ENCODE results near the gene PLCB2. TPM values are rescaled to one million over a fixed set of nuclear protein-coding genes. Genes with fewer than 3 reads are reported as not detected.

Gene PLCB2
- total RNA-seq, 2 donors from 2014 or later = 4.4 to 5.3 TPM

GRCh38 chr15:40301467-40302179, 6.1 kb downstream of the PLCB2 start:
- Mint-ChIP-seq H3K4me3 (peak overlapping the region; percentile 11), H3K27me3 (ENCODE audit: insufficient read depth) (peaks cover 46% of the 10 kb centered on the region), H3K27ac (peak overlapping the region; percentile 70)

DNA sequence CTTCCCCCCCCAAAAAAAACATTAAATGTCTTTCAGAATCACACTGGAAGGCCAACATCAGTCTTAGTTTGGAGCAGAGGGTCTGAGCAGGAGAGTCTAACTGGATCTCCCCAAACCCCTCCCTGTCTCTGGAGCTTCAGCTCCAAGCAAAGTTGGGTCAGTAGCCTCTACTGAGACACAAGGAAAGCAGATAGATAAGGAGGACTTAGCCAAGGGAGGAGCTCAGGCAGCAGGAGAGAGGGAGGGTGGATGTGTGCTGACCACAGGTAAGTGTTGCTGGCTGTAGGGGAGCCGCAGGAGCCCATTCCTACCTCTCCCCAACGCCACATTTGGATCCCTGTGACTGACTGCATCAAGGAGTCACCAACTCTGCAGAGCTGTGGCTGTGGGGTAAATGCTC, 7.0 kb downstream of the PLCB2 start:
- no peak overlapping the region for H3K27ac Mint-ChIP-seq
- H3K4me3 Mint-ChIP-seq = no peak overlapping the region
- peaks cover 2% of the 10 kb centered on the region for H3K36me3 Mint-ChIP-seq (ENCODE audit: low read depth)
- Histone ChIP-seq H3K4me3 (ENCODE audit: low read length) (no peak overlapping the region), H3K36me3 (ENCODE audit: control insufficient read depth, insufficient read depth, low read length) (no peaks in the 10 kb centered on the region), H3K4me1 (ENCODE audit: control insufficient read depth, insufficient read depth, low read length) (no peaks in the 10 kb centered on the region), H3K27me3 (ENCODE audit: control insufficient read depth, insufficient read depth, low read length, poor library complexity, severe bottlenecking) (peaks cover 31% of the 10 kb centered on the region), H3K27ac (ENCODE audit: low read depth, low read length) (no peak overlapping the region), H3K9me3 (ENCODE audit: control insufficient read depth, low read length) (peaks cover 4% of the 10 kb centered on the region), H3K9ac (ENCODE audit: extremely low read depth, low read length, poor library complexity, severe bottlenecking) (no peak overlapping the region)
- no peak for DNase-seq
- H3K4me1 Mint-ChIP-seq = peaks cover 20% of the 10 kb centered on the region
- 79 to 92% methylated on average over 2 of the region's 2 CpGs for WGBS, 2 experiments (ENCODE audit: insufficient coverage in 1 of 2, insufficient read length in 1 of 2)
- TF ChIP-seq CTCF (conservative IDR thresholded peaks at IDR 0.05) = no peak
- H3K27me3 Mint-ChIP-seq (ENCODE audit: insufficient read depth) = peaks cover 50% of the 10 kb centered on the region
- H3K9me3 Mint-ChIP-seq = peaks cover 14% of the 10 kb centered on the region

More at GRCh38 chr15:40301467-40302179, 6.1 kb downstream of the PLCB2 start:
- 71 to 73% methylated on average over 11 to 12 of the region's 12 CpGs for WGBS, 2 experiments (ENCODE audit: insufficient coverage in 1 of 2, insufficient read length in 1 of 2)
- no peak overlapping the region for H3K9ac ChIP-seq (ENCODE audit: extremely low read depth, low read length, poor library complexity, severe bottlenecking)
- peaks cover 14% of the 10 kb centered on the region for H3K9me3 Mint-ChIP-seq
- H3K4me1 Mint-ChIP-seq = peaks cover 18% of the 10 kb centered on the region
- peak; percentile 89 for DNase-seq
- no peak for TF ChIP-seq CTCF (conservative IDR thresholded peaks at IDR 0.05)
- H3K27ac ChIP-seq (ENCODE audit: low read depth, low read length) = no peak overlapping the region
- no peaks in the 10 kb centered on the region for H3K4me1 ChIP-seq (ENCODE audit: control insufficient read depth, insufficient read depth, low read length)
- no peak overlapping the region for H3K4me3 ChIP-seq (ENCODE audit: low read length)
- H3K9me3 ChIP-seq (ENCODE audit: control insufficient read depth, low read length) = peaks cover 4% of the 10 kb centered on the region
- H3K27me3 ChIP-seq (ENCODE audit: control insufficient read depth, insufficient read depth, low read length, poor library complexity, severe bottlenecking) = peaks cover 23% of the 10 kb centered on the region
- no peaks in the 10 kb centered on the region for H3K36me3 ChIP-seq (ENCODE audit: control insufficient read depth, insufficient read depth, low read length)
- peaks cover 2% of the 10 kb centered on the region for H3K36me3 Mint-ChIP-seq (ENCODE audit: low read depth)

DNA sequence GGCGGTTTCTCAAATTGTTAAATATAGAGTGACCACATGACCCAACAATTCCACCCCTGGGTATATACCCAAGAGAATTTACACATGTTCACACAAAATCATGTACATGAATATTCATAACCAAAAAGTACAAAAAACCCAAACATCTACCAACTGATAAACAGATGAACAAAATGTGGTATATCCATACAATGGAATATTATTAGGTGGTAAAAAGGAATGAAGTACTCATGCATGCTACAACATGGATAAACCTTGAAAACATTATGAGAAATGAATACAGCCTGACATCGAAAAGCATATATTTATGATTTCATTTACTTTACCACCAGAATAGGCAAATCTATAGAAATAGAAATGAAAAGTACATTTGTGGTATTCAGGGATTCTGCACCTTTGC, 7.4 kb downstream of the PLCB2 start:
- no peak for DNase-seq
- H3K27me3 ChIP-seq (ENCODE audit: control insufficient read depth, insufficient read depth, low read length, poor library complexity, severe bottlenecking) = peaks cover 36% of the 10 kb centered on the region
- H3K27ac ChIP-seq (ENCODE audit: low read depth, low read length) = no peak overlapping the region
- H3K4me3 ChIP-seq (ENCODE audit: low read length) = no peak overlapping the region
- no peak overlapping the region for H3K9ac ChIP-seq (ENCODE audit: extremely low read depth, low read length, poor library complexity, severe bottlenecking)
- Mint-ChIP-seq H3K9me3 (peaks cover 14% of the 10 kb centered on the region), H3K27me3 (ENCODE audit: insufficient read depth) (peaks cover 54% of the 10 kb centered on the region), H3K36me3 (ENCODE audit: low read depth) (peaks cover 2% of the 10 kb centered on the region), H3K4me1 (peaks cover 20% of the 10 kb centered on the region), H3K27ac (no peak overlapping the region), H3K4me3 (no peak overlapping the region)
- TF ChIP-seq CTCF (conservative IDR thresholded peaks at IDR 0.05) = no peak
- WGBS, 2 experiments (ENCODE audit: insufficient coverage in 1 of 2, insufficient read length in 1 of 2) = 95 to 100% methylated on average over 1 of the region's 2 CpGs
- H3K4me1 ChIP-seq (ENCODE audit: control insufficient read depth, insufficient read depth, low read length) = no peaks in the 10 kb centered on the region
- peaks cover 4% of the 10 kb centered on the region for H3K9me3 ChIP-seq (ENCODE audit: control insufficient read depth, low read length)
- no peaks in the 10 kb centered on the region for H3K36me3 ChIP-seq (ENCODE audit: control insufficient read depth, insufficient read depth, low read length)
